Mesenchymal stem cell (in vitro differentiated cells and primary cell): ENCODE results near the gene FIG4.

Source experiments
- DNase-seq: peaks from one replicate; pipeline ENCODE4 v3.0.0-alpha.2; 2013
- H2AFZ ChIP-seq: one replicate; pipeline ENCODE4 v1.6.1; 2013; ENCODE audit warnings: low read depth, mild to moderate bottlenecking, control low read depth, inconsistent platforms, low read length, moderate library complexity
- H2AK5ac ChIP-seq: 2 replicates; pipeline ENCODE4 v1.6.1; 2013; ENCODE audit warnings: low read length, moderate library complexity, mild to moderate bottlenecking, inconsistent platforms; ENCODE audit not compliant: severe bottlenecking
- H2BK120ac ChIP-seq: one replicate; pipeline ENCODE4 v1.6.1; 2013; ENCODE audit warnings: low read depth, mild to moderate bottlenecking, inconsistent platforms, low read length, moderate library complexity
- H2BK12ac ChIP-seq, 2 experiments: one replicate each; pipeline ENCODE4 v1.6.1; 2013; ENCODE audit warnings: inconsistent platforms in 2 of 2, low read length in 2 of 2, mild to moderate bottlenecking in 2 of 2, moderate library complexity in 2 of 2, control low read depth in 1 of 2
- H2BK15ac ChIP-seq: one replicate; pipeline ENCODE4 v1.6.1; 2013; ENCODE audit warnings: mild to moderate bottlenecking, low read depth, inconsistent platforms; ENCODE audit not compliant: poor library complexity, severe bottlenecking
- H2BK5ac ChIP-seq: 2 replicates; pipeline ENCODE4 v1.6.1; 2013; ENCODE audit warnings: low read depth, mild to moderate bottlenecking, low read length, control low read depth, inconsistent platforms; ENCODE audit not compliant: poor library complexity, severe bottlenecking
- H3K14ac ChIP-seq, 2 experiments: one replicate each; pipeline ENCODE4 v1.6.1; 2013; ENCODE audit warnings: inconsistent platforms in 2 of 2, low read length in 2 of 2, control low read depth in 1 of 2, mild to moderate bottlenecking in 1 of 2, moderate library complexity in 1 of 2
- H3K18ac ChIP-seq, 2 experiments: one replicate each; pipeline ENCODE4 v1.6.1; 2013; ENCODE audit warnings: inconsistent platforms in 2 of 2, low read length in 2 of 2, control low read depth in 1 of 2, low read depth in 1 of 2, mild to moderate bottlenecking in 1 of 2
- H3K23ac ChIP-seq, 2 experiments: one replicate each; pipeline ENCODE4 v1.6.1; 2013; ENCODE audit warnings: inconsistent platforms in 2 of 2, low read length in 2 of 2, mild to moderate bottlenecking in 2 of 2, moderate library complexity in 2 of 2, control low read depth in 1 of 2
- H3K27ac ChIP-seq: 2 replicates; pipeline ENCODE4 v1.5.1; 2013; ENCODE audit warnings: mild to moderate bottlenecking, moderate library complexity, low read length, control low read depth, inconsistent platforms; ENCODE audit not compliant: poor library complexity, severe bottlenecking
- H3K27me3 ChIP-seq, 2 experiments: 2 replicates each; pipeline versions ENCODE4 v1.6.1 to v1.7.0; 2013; ENCODE audit warnings: low read length in 2 of 2, mild to moderate bottlenecking in 2 of 2, moderate library complexity in 2 of 2, control low read depth in 1 of 2, inconsistent platforms in 1 of 2; ENCODE audit not compliant: control insufficient read depth in 1 of 2, insufficient read depth in 1 of 2
- H3K36me3 ChIP-seq, 2 experiments: 2 replicates each; pipeline versions ENCODE4 v1.6.1 to v1.7.0; 2013; ENCODE audit warnings: low read length in 2 of 2, control low read depth in 1 of 2, inconsistent platforms in 1 of 2, low read depth in 1 of 2, mild to moderate bottlenecking in 1 of 2; ENCODE audit not compliant: insufficient read depth in 2 of 2, control insufficient read depth in 1 of 2
- H3K4ac ChIP-seq, 2 experiments: one replicate each; pipeline ENCODE4 v1.6.1; 2013; ENCODE audit warnings: inconsistent platforms in 2 of 2, low read length in 2 of 2, mild to moderate bottlenecking in 2 of 2, moderate library complexity in 2 of 2, control low read depth in 1 of 2, low read depth in 1 of 2
- H3K4me1 ChIP-seq: 2 replicates; pipeline ENCODE4 v1.6.1; 2013; ENCODE audit warnings: low read depth, low read length, control low read depth; ENCODE audit not compliant: control insufficient read depth, insufficient read depth
- H3K4me2 ChIP-seq: 2 replicates; pipeline ENCODE4 v1.6.1; 2013; ENCODE audit warnings: low read length, mild to moderate bottlenecking, inconsistent platforms; ENCODE audit not compliant: poor library complexity, severe bottlenecking
- H3K4me3 ChIP-seq, 2 experiments: 2 replicates each; pipeline versions ENCODE4 v1.5.1 to v1.7.0; 2013; ENCODE audit warnings: low read length in 2 of 2, mild to moderate bottlenecking in 2 of 2, control low read depth in 1 of 2, low read depth in 1 of 2; ENCODE audit not compliant: insufficient read depth in 1 of 2
- H3K79me1 ChIP-seq: replicated peaks from 2 replicates; pipeline ENCODE4 v1.6.1; 2013; ENCODE audit warnings: mild to moderate bottlenecking, control low read depth, low read length, inconsistent platforms; ENCODE audit not compliant: poor library complexity, severe bottlenecking
- H3K9ac ChIP-seq: 2 replicates; pipeline ENCODE4 v1.7.0; 2013; ENCODE audit warnings: mild to moderate bottlenecking, low read length, moderate library complexity
- H3K9me3 ChIP-seq: 2 replicates; pipeline ENCODE4 v1.7.0; 2013; ENCODE audit warnings: mild to moderate bottlenecking, low read length; ENCODE audit not compliant: control insufficient read depth
- H4K8ac ChIP-seq: one replicate; pipeline ENCODE4 v1.6.1; 2013; ENCODE audit warnings: inconsistent platforms, mild to moderate bottlenecking, low read length, moderate library complexity
- H4K91ac ChIP-seq: one replicate; pipeline ENCODE4 v1.6.1; 2013; ENCODE audit warnings: mild to moderate bottlenecking, low read length, inconsistent platforms
- WGBS: methylation state at CpG from one replicate; pipeline ENCODE4 v1.1.7; 2013; ENCODE audit warnings: mixed read lengths; 5-methylcytosine and 5-hydroxymethylcytosine counted together

Gene FIG4

GRCh38 chr6:109715616-109716015 lies 24.5 kb downstream of the FIG4 start:
- no peak overlapping the region for H3K4me2 ChIP-seq
- no CpG with 5 or more reads among the region's 2 CpGs for WGBS
- no peak overlapping the region for H2AFZ ChIP-seq
- no peaks in the 10 kb centered on the region for H3K27me3 ChIP-seq
- H3K27ac ChIP-seq: no peak overlapping the region
- no peak for DNase-seq
- H2BK5ac ChIP-seq: no peak overlapping the region
- H2BK15ac ChIP-seq: no peak overlapping the region
- H3K9me3 ChIP-seq: no peaks in the 10 kb centered on the region
- no peak overlapping the region for H3K4ac ChIP-seq
- no peak overlapping the region for H3K4me3 ChIP-seq
- peaks cover 12 to 35% of the 10 kb centered on the region in 2 experiments for H3K36me3 ChIP-seq
- H2AK5ac ChIP-seq: no peak overlapping the region
- no peak overlapping the region for H3K9ac ChIP-seq
- H3K4me1 ChIP-seq: peaks cover 4% of the 10 kb centered on the region
- no peak overlapping the region for H3K18ac ChIP-seq
- no peak overlapping the region for H4K8ac ChIP-seq
- H4K91ac ChIP-seq: no peak overlapping the region
- H3K23ac ChIP-seq: no peak overlapping the region
- H2BK12ac ChIP-seq: no peak overlapping the region
- no peak overlapping the region for H3K14ac ChIP-seq
- peaks cover 18% of the 10 kb centered on the region for H3K79me1 ChIP-seq
- no peak overlapping the region for H2BK120ac ChIP-seq

GRCh38 chr6:109717971-109718370 lies 26.9 kb downstream of the FIG4 start:
- no peak overlapping the region for H2BK12ac ChIP-seq
- no peak overlapping the region for H3K9ac ChIP-seq
- no peak overlapping the region for H3K27ac ChIP-seq
- no peak overlapping the region for H2BK5ac ChIP-seq
- no peak overlapping the region for H2BK15ac ChIP-seq
- no peak overlapping the region for H2AK5ac ChIP-seq
- H3K4me1 ChIP-seq: peaks cover 6% of the 10 kb centered on the region
- H3K9me3 ChIP-seq: no peaks in the 10 kb centered on the region
- H3K14ac ChIP-seq: no peak overlapping the region
- no peak overlapping the region for H3K18ac ChIP-seq
- peaks cover 13% of the 10 kb centered on the region for H3K79me1 ChIP-seq
- no peak overlapping the region for H3K4me2 ChIP-seq
- no peak overlapping the region for H3K23ac ChIP-seq
- no CpG with 5 or more reads among the region's 2 CpGs for WGBS
- H2AFZ ChIP-seq: no peak overlapping the region
- no peak overlapping the region for H4K91ac ChIP-seq
- H3K36me3 ChIP-seq: peaks cover 10 to 38% of the 10 kb centered on the region in 2 experiments
- H3K4me3 ChIP-seq: no peak overlapping the region
- no peak for DNase-seq
- H3K27me3 ChIP-seq: no peaks in the 10 kb centered on the region
- no peak overlapping the region for H2BK120ac ChIP-seq
- no peak overlapping the region for H4K8ac ChIP-seq
- H3K4ac ChIP-seq: no peak overlapping the region

- WGBS: 92% methylated on average over 5 of the region's 5 CpGs
- Histone ChIP-seq H3K9me3 (no peaks in the 10 kb centered on the region), H2BK5ac (no peak overlapping the region), H3K18ac (no peak overlapping the region), H3K9ac (no peak overlapping the region), H3K4me3 (no peak overlapping the region), H2BK12ac (no peak overlapping the region), H2BK120ac (no peak overlapping the region), H2AK5ac (no peak overlapping the region), H2BK15ac (no peak overlapping the region), H3K27me3 (no peaks in the 10 kb centered on the region), H3K23ac (no peak overlapping the region), H4K91ac (peak overlapping the region; percentile 34), H3K14ac (no peak overlapping the region), H3K4ac (no peak overlapping the region), H3K27ac (no peak overlapping the region), H3K79me1 (peaks cover 6% of the 10 kb centered on the region), H4K8ac (no peak overlapping the region), H3K4me2 (no peak overlapping the region), H3K36me3 (peaks cover 7 to 46% of the 10 kb centered on the region in 2 experiments), H3K4me1 (peaks cover 4% of the 10 kb centered on the region), H2AFZ (no peak overlapping the region)
- DNase-seq: no peak
Observed at GRCh38 chr6:109718991-109719390, 27.9 kb downstream of the FIG4 start.

- H3K9me3 ChIP-seq: no peaks in the 10 kb centered on the region
- no peak overlapping the region for H2BK12ac ChIP-seq
- no peak overlapping the region for H4K8ac ChIP-seq
- H4K91ac ChIP-seq: no peak overlapping the region
- H3K36me3 ChIP-seq: peaks cover 7 to 44% of the 10 kb centered on the region in 2 experiments
- no peak overlapping the region for H3K4ac ChIP-seq
- no peak overlapping the region for H3K14ac ChIP-seq
- no peak overlapping the region for H3K9ac ChIP-seq
- H3K23ac ChIP-seq: no peak overlapping the region
- WGBS: 84% methylated on average over 3 of the region's 3 CpGs
- no peak overlapping the region for H3K4me2 ChIP-seq
- H3K79me1 ChIP-seq: peaks cover 6% of the 10 kb centered on the region
- H2AK5ac ChIP-seq: no peak overlapping the region
- no peak overlapping the region for H3K27ac ChIP-seq
- H3K4me1 ChIP-seq: peaks cover 2% of the 10 kb centered on the region
- no peak for DNase-seq
- no peak overlapping the region for H2BK120ac ChIP-seq
- no peak overlapping the region for H2BK15ac ChIP-seq
- no peak overlapping the region for H2BK5ac ChIP-seq
- no peak overlapping the region for H3K18ac ChIP-seq
- H3K27me3 ChIP-seq: no peaks in the 10 kb centered on the region
- no peak overlapping the region for H2AFZ ChIP-seq
- no peak overlapping the region for H3K4me3 ChIP-seq
Observed at GRCh38 chr6:109720311-109720710, 29.2 kb downstream of the FIG4 start.
